Thyroid gland (tissue), 4 donors: ENCODE results near the gene NXT1. TPM values are rescaled to one million over a fixed set of nuclear protein-coding genes. Genes with fewer than 3 reads are reported as not detected.

ENCODE experiments used
- DNase-seq, 2 donors: peaks; one replicate each; pipeline ENCODE4 v3.0.0-alpha.2; 2019
- H3K27ac ChIP-seq, 3 donors: fragments of 200-600 bp; sonication (generic); 1 replicate in 2 of 3; 2 replicates in 1 of 3; pipeline ENCODE4 v1.5.1; 2016 to 2019; ENCODE audit warnings: mild to moderate bottlenecking in 1 of 3, moderate library complexity in 1 of 3
- H3K27me3 ChIP-seq: fragments of 200-600 bp; sonication (generic); one replicate; pipeline ENCODE4 v1.5.1; 2019
- H3K36me3 ChIP-seq, 2 donors: fragments of 200-600 bp; sonication (generic); one replicate each; pipeline ENCODE4 v1.5.1; 2016 to 2019
- H3K4me1 ChIP-seq, 2 donors: fragments of 200-600 bp; sonication (generic); one replicate each; pipeline ENCODE4 v1.5.1; 2017 to 2019
- H3K4me3 ChIP-seq, 3 donors: fragments of 200-600 bp; sonication (generic); replicated peaks in 1 of 3; 1 replicate in 2 of 3; 2 replicates in 1 of 3; pipeline ENCODE4 v1.5.1; 2016; ENCODE audit warnings: mild to moderate bottlenecking in 1 of 3
- H3K9me3 ChIP-seq: fragments of 200-600 bp; sonication (generic); one replicate; pipeline ENCODE4 v1.5.1; 2017
- CTCF ChIP-seq, 6 experiments: fragments of 200-600 bp in 3 of 6; fragments of 450-650 bp in 3 of 6; sonication (generic) in 3 of 6; IDR thresholded peaks; one replicate each; pipeline ENCODE4 v1.5.1; 2016 to 2019; ENCODE audit warnings: antibody characterized with exemption in 6 of 6, mild to moderate bottlenecking in 2 of 6, inconsistent platforms in 1 of 6, moderate library complexity in 1 of 6
- POLR2A ChIP-seq, 2 donors: fragments of 450-650 bp; IDR thresholded peaks; one replicate each; pipeline ENCODE4 v1.6.1; 2017; ENCODE audit warnings: antibody characterized with exemption in 2 of 2, mild to moderate bottlenecking in 2 of 2, moderate library complexity in 1 of 2
- WGBS, 2 donors: methylation state at CpG; one replicate each; pipeline ENCODE4 v1.1.5; 2017; 5-methylcytosine and 5-hydroxymethylcytosine counted together
- intact Hi-C: fragments of 100-400 bp; cut with DNase I; formaldehyde crosslinking; loops from one replicate; pipeline ENCODE4 v1.15.1; 2023
- total RNA-seq, 4 donors: library from RNA; depleted of rRNA; stranded (reverse); fragments of >200 nt; gene quantifications; one replicate each; pipeline ENCODE4 v1.2.3, GENCODE V29; 2016

NXT1 gene
- total RNA-seq, 4 donors from 2014 or later: 27.2 to 50.8 (median 37.2) TPM

GRCh38 chr20:23357767-23358562 is 7.4 kb downstream of the NXT1 start:
- Histone ChIP-seq H3K9me3 (no peaks in the 10 kb centered on the region), H3K27ac (peak overlapping the region; percentile 95 to 96 (median 96)), H3K4me1 (peaks cover 23 to 24% of the 10 kb centered on the region in 2 donors), H3K36me3 (peaks cover 0 to 5% of the 10 kb centered on the region in 2 donors), H3K4me3 (peak overlapping the region; percentile 22 to 70 (median 59)), H3K27me3 (no peaks in the 10 kb centered on the region)
- peak; percentile 36 to 87 for TF ChIP-seq POLR2A (IDR thresholded peaks at IDR 0.05)
- peak in 1 of 6 experiments; percentile 14 for TF ChIP-seq CTCF (IDR thresholded peaks at IDR 0.05)
- peak; percentile 100 for DNase-seq
- 0% methylated on average over 35 to 51 of the region's 71 CpGs for WGBS, 2 donors
- intact Hi-C loops: no loop called here

DNA sequence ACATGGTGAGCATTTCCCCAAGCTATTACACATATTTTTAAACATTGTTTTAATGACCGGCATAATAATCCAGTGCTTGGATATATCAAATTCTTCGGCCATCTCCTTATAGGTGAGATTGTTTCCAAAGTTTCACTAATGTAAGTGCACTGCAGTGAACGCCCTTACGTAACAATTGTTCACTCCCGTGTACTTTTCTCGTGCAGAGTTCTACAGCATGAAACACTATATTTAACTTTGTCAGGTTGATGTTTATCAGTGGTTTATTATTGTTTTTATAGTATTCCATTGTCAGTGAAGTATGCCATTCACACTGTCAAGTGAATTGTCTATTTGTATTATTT is 7.9 kb downstream of the NXT1 start:
- Histone ChIP-seq H3K4me3 (peak overlapping the region in 1 of 3 donors; percentile 22), H3K9me3 (no peaks in the 10 kb centered on the region), H3K4me1 (peaks cover 28 to 29% of the 10 kb centered on the region in 2 donors), H3K27ac (peak overlapping the region; percentile 56 to 96 (median 77)), H3K27me3 (no peaks in the 10 kb centered on the region), H3K36me3 (peaks cover 0 to 5% of the 10 kb centered on the region in 2 donors)
- TF ChIP-seq POLR2A (IDR thresholded peaks at IDR 0.05): no peak
- TF ChIP-seq CTCF (IDR thresholded peaks at IDR 0.05): no peak
- intact Hi-C loops: no loop called here
- no peak for DNase-seq
- 28 to 29% methylated on average over 6 of the region's 6 CpGs for WGBS, 2 donors

DNA sequence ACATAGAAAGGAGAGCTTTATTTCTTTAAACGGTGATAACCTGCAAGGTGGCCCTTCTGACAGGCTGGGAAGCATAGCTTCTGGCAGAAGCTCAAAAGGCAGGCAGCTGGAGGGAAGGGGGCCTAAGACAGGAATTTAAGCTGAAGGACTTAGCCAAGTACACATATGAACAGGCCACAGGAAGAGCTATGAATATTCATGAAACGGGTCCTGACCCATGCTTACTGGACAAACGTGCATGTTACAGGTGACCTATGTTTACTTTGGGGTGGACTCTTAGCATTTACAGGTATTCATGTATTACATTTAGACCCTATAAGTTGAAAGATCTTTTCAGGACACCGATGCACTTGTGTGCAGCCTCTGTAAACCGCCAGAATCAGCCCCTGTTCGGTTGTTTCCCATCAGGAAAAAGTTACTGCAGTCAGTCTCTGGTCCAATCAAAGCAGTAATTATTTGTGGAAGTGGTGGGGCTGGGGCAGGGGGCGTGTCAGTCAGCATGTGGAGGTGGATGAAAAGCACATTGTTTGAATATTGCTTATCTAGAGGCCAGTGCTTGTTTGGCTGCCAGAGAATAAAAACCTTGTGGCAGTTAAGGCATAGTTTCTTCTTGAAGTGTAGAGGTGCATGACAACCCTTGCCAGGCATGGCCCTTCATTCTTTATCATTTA is 8.5 kb downstream of the NXT1 start:
- intact Hi-C loops: no loop called here
- H3K4me1 ChIP-seq: peaks cover 31 to 33% of the 10 kb centered on the region in 2 donors

GRCh38 chr20:23360531-23360930 is 9.9 kb downstream of the NXT1 start:
- H3K36me3 ChIP-seq: peaks cover 6 to 12% of the 10 kb centered on the region in 2 donors
- WGBS, 2 donors: 40 to 41% methylated on average over 1 of the region's 1 CpG
- no peak overlapping the region for H3K4me3 ChIP-seq
- TF ChIP-seq CTCF (IDR thresholded peaks at IDR 0.05) (no peak), POLR2A (IDR thresholded peaks at IDR 0.05) (no peak)
- peaks cover 31 to 33% of the 10 kb centered on the region in 2 donors for H3K4me1 ChIP-seq
- peak overlapping the region; percentile 99 to 100 (median 99) for H3K27ac ChIP-seq
- no peaks in the 10 kb centered on the region for H3K9me3 ChIP-seq
- no peak for DNase-seq
- intact Hi-C loops: loop anchor here (5.0 kb wide), 1 partner anchor 62 kb away; the partner anchor contains the start of gene NAPB
- no peaks in the 10 kb centered on the region for H3K27me3 ChIP-seq

More for the DNA sequence above, 8.5 kb downstream of the NXT1 start:
- DNase-seq: no peak
- Histone ChIP-seq H3K36me3 (peaks cover 0 to 5% of the 10 kb centered on the region in 2 donors), H3K9me3 (no peaks in the 10 kb centered on the region), H3K27me3 (no peaks in the 10 kb centered on the region), H3K27ac (peak overlapping the region in 2 of 3 donors; percentile 77 to 96), H3K4me3 (no peak overlapping the region)
- TF ChIP-seq POLR2A (IDR thresholded peaks at IDR 0.05): no peak
- TF ChIP-seq CTCF (IDR thresholded peaks at IDR 0.05): no peak
- WGBS, 2 donors: 63 to 64% methylated on average over 7 of the region's 7 CpGs
